Stimulated activated CD8-positive, alpha-beta memory T cell treated with anti-CD3 and anti-CD28 coated beads, Interleukin-15, amount 100 ng/mL, for 48 hours (primary cell): Measurements from ENCODE around the gene CLECL1.
"Not testable (repeated sequence)": the region's sequence is repeated elsewhere in the genome, so short reads cannot be mapped to it uniquely, and the experiment has no call there.

Source experiments
- DNase-seq, 2 donors: peaks; one replicate each; pipeline ENCODE4 v3.0.0-alpha.2; 2020; ENCODE audit warnings: low read depth in 2 of 2

The CLECL1 gene

DNA sequence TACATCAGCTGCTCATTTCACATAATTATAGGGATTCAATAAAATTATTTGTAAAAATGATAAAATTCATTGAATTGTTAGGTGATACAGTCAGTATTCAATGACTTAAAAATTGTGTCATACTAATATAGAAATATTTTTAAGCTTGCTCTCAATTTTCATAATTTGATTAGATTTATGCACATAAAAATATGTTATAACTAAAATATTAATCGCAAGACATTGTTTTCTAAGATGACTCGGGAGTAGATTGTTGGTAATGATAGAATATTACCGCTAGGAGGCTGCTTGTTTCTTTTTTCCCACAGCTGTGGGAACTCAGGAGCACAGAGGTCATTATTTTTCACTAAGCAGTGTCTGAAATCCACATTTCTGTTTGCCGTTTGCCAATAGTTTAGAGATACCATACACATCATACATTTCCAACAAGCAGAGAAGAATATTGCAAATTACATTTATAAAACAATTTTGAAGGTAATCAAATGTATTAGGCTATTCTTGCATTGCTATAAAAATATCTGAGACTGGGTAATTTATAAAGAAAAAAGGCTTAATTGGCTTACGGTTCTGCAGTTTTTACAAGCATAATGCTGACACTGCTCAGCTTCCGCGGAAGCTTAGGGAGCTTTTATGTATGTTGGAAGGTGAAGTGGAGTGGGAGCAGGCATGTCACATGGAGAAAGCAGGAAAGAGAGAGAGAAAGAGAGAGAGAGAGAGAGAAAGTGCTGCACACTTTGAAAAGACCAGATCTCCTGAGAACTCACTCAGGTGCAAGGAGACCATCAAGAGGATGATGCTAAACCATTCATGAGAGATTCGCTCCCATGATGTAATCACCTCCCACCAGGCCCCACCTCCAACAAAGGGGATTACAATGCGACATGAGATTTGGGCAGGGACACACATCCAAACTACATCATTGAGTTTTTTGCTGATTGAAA is 18.6 kb upstream of the CLECL1 start:
- DNase-seq = no peak

GRCh38 chr12:9750276-9751203 is 17.6 kb upstream of the CLECL1 start:
- no peak for DNase-seq

DNA sequence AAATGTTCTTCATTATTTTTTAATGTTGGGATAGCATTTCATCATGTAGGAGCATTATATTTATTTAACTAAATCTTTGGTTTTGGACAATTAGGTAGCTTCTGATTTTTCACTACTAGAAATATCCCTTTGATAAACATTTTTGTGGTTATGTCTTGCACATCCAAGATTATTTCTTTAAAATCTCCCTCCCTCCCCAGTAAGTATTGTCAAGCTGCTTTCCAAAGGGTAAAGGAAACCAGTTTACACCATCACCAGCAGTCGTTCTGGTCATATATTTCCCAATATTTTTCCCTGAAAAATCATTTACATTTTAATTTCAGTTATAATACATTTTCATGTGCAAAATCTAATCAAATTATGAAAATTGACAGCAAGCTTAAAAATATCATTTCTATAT is 16.7 kb upstream of the CLECL1 start:
- no peak for DNase-seq

DNA sequence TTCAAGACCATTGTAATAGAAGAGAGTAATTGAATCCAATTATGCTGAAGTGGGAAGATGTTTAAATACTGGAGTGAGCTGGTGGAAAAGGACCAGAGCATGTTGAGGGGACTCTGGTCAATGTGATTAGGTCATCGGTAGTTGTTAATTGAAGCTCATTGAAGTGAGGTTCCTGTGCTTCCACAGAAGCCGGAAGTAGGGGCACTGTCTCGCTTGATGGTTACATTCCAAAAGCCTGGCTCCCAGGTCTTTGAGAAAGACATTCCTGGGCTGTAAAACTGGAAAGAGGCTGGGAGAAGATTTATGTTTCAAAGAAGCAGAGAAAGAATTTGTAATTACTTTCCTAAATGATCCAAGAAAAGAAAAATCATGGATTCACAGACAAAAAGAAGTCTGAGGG is 12.3 kb upstream of the CLECL1 start:
- DNase-seq = no peak

DNA sequence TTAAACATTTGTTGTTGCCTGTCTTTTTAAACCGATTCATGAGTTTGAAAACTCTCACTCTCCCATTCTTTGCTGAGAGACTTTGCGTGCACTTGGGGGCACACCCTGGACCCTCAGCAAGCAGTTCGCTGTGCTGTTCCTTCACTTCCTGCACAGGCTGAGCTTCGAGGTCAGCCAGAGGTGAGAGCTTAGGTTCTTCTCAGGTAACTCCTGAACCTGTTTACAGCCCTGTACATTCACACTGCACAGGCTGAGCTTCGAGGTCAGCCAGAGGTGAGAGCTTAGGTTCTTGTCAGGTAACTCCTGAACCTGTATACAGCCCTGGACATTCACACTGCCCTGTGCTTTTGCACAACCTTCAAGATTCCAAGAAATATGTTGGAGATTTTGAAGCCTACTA is 9.8 kb upstream of the CLECL1 start:
- no peak for DNase-seq

DNA sequence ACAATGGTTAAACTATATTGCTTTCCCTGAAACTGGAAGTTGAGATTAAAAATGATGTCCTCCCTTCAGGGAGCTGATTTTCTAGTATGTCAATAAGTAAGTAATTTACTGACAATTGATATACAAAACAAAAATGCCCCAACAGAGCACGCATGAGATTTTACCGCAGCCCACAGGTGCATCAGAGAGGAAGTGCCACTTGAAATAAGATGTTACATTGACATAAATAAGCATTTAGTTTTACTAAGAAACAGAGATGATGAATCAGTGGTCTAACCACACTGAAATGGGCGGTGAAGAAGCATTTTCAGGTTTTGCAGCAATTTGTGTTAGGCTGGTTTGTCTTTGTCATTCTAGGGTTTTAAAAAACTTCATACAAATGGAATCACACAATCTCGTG is 8.8 kb upstream of the CLECL1 start:
- DNase-seq = peak; percentile 58 to 64

DNA sequence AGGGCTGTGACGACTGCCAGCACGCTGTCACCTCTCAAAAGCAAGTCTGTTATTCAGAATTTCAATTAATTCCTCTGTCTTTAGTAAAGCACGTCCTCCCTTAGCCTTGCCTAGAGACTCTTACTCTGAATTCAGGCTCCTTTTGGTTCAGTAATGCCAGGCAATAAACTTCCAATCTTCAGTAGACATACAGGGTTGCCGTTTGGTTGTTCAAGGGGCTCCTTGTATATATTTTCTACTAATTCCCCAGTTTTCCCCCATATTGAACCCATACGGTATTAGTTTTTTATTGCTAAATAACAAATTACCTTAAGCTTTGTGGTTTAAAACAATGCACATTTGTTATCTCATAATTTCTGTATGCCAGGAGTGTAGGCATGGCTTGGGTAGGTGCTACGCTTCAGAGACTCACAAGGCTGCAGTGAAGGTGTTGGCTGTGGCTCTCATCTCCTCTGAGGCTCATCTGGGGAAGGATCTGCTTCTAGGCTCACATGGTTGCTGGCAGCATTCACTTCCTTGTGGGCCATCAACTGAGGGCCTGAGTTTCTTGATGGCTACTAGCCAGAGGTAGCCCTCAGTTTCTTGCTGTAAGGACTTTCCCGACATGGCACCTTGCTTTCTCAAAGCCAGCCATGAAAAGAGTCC is 7.3 kb upstream of the CLECL1 start:
- no peak for DNase-seq

GRCh38 chr12:9739404-9740105 is 6.7 kb upstream of the CLECL1 start:
- DNase-seq = not testable (repeated sequence)

DNA sequence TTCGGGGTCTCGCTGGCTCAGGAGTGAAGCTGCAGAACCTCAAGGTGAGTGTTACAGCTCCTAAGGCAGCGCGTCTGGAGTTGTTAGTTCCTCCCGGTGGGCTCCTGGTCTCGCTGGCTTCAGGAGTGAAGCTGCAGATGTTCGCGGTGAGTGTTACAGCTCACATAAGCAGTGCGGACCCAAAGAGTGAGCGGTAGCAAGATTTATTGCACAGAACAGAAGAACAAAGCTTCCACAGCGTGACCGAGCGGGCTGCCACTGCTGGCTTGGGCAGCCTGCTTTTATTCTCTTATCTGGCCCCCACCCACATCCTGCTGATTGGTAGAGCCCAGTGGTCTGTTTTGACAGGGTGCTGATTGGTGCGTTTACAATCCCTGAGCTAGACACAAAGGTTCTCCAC is 6.0 kb upstream of the CLECL1 start:
- DNase-seq = not testable (repeated sequence)

GRCh38 chr12:9736936-9737705 is 4.2 kb upstream of the CLECL1 start:
- no peak for DNase-seq

DNA sequence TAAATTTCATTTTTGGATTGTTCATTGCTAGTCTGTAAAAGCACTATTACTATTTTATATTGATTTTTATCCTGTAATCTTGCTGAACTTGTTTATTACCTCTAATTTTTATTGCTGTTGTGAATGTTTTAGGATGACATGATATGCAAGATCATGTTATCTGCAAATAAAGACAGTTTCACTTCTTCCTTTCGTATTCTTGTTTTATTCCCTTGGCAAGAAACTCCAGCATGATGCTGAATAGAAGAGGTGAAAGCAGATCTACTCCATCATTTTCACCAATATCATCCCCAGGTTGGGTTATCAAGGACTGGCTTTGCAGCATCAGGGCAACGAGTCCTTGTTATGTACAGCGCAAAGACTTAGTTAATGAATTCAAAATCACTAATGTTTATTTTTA is 2.7 kb upstream of the CLECL1 start:
- DNase-seq = no peak

DNA sequence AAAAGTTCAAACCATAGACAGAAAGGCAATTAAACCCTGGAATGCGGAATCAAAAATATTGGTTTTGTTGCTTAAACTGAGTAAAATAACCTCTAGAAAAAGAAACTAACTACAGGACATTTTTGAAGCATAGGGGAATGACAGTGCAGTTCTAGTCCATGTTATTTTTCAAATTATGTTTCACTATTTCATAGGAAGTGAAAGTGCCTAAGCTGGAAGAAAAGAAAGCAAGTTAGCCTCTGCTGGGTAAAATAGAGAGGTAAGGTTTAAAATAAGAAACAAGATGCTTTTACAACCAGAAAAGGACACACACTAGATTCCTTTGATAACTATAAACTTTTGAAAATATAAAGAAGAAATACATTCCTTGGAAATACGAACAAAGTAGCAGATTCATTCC is 1.1 kb downstream of the CLECL1 start:
- DNase-seq = no peak

DNA sequence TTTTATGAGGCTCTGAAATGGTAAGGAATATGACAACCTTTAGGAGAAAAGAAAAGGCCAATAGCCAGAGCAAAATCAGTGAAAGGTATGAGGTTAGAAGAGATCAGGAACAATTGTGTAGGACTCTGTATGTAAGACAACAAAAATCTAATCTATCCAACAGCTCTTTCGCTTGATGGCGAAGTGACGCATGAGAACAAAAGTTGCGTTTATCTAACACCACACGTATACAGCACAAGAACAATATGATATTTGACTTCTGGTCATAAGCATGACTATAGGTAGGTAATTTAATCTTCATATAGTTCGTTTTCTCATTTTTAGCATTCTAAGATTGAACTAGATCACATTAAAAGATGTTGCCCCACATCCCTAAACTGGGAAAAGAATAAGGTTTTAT is 1.5 kb downstream of the CLECL1 start:
- no peak for DNase-seq

GRCh38 chr12:9730591-9730990 is 2.3 kb downstream of the CLECL1 start:
- no peak for DNase-seq

DNA sequence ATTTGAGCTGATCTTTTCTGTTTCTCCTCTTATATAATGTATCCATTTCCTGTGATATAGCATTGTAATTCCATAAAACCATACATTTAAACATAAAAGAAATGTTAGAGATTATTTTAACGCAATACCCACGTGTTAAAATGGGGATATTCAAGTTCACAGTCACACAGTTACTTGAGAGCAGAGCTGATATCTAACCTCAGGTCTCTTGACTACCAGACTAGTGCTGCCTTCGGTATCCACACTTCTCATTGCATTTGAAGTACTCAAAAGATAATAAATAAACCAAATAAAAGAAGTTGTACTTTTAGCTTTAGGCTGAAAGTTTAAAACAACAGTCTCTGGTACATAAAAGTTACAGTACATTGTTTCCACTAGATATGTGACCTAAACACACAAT is 2.9 kb downstream of the CLECL1 start:
- DNase-seq = no peak

DNA sequence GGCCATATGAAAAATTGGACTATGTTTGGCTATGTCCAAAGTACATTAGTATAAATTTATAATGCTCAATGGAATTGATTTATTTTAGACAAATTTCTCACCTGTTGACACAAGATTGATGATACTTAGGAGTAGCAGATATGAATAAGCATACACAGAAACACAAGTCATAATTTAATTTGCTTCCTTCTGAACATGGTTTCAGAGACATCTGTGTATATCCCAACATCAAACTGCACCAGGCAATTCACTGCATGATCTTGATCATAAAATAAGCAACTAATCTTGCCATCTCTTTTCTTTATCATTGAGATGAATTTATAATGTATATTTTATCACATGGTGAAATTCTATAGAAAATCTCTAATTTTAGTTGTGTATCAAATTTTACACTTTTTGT is 3.8 kb downstream of the CLECL1 start:
- no peak for DNase-seq

GRCh38 chr12:9727813-9728212 is 5.1 kb downstream of the CLECL1 start:
- DNase-seq = no peak

- no peak for DNase-seq
Observed at GRCh38 chr12:9725213-9725870, 7.6 kb downstream of the CLECL1 start.

GRCh38 chr12:9724023-9724422 is 8.9 kb downstream of the CLECL1 start:
- DNase-seq = no peak

GRCh38 chr12:9721394-9722092 is 11.4 kb downstream of the CLECL1 start:
- no peak for DNase-seq
